ENCODE data around the gene UBE2E1.

UBE2E1 gene

GRCh38 chr3:23796518-23796917, 9.2 kb upstream of the UBE2E1 start:
- DNase-seq = no peak

- no peak for DNase-seq
Observed at GRCh38 chr3:23797491-23797890, 8.3 kb upstream of the UBE2E1 start.

- no peak for DNase-seq
Observed at GRCh38 chr3:23798456-23798855, 7.3 kb upstream of the UBE2E1 start.

DNA sequence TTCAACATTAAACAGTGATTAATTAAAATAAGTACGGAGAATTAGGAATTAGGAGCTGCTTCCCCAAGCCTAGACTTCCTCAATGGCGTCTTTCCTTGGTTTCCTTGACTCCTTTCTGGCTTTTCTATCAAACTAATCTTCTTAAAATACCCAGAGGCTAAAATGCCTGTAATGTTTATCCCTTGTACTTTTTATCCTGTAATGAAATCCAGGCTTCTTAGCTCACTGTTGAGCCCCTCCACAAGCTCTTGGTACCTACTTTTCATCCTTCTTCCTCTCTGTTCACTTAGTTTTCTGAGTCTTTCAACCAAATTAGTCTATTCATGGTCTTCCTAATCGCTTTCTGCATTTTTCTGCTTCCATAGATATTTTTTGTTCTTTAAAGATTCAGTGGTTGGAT, 6.9 kb upstream of the UBE2E1 start:
- no peak for DNase-seq

GRCh38 chr3:23800731-23801130, 5.0 kb upstream of the UBE2E1 start:
- peak; percentile 30 for DNase-seq

DNA sequence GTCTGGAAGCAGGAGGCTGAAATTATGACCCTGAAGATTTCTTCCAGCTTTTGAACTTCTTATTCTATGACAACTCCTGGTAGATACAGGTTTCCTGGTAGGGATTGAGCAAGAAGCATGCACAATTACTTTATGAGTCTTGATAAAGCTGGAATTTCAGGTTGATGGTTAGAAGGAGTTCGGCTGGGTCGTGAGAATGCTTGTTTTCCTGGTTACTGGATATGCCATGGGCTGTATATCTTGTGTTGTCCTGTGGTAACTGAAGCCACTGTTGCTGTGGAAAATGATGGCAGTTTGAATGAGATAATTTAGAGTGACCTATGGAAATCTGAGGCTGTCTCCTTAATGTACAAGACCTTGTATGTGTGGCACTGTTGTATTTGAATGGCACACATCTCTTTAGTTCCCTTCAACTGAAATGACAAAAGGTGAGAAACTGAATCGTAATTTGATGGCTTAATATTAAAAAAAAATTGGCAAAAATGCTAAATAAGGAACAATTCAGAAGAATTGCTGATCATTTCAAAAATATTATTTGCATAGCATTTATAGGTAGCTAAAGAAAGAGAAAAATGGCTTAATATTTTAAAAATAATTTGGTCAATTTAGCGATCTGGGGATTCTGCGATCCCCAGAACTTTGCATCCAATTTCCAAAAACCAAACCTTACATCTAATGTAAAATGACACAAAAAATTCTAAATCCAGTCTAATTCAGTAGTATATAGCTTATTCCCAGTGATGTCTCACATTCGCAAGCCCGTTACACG, 1.1 kb upstream of the UBE2E1 start:
- DNase-seq = no peak

DNA sequence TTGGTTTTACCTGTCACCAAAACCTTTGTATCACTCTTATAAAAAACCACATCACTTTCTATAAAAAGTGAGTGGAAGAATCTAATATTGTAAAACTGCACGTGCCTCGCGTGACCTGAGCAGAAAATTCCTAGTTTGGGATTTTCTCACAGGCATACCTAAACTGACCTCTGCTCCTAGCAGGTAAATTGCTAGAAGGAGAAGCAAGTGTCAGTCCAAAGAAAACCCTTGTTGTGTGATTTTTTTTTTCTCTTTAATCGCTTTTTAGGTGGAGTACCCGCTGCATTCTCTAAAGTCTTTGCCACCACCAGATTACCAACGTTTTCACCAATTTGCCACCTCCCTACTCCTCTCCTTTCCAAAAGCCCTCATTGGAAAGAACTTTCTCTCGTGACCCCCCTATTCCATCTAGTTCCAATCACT, 534 bp upstream of the UBE2E1 start:
- no peak for DNase-seq

DNA sequence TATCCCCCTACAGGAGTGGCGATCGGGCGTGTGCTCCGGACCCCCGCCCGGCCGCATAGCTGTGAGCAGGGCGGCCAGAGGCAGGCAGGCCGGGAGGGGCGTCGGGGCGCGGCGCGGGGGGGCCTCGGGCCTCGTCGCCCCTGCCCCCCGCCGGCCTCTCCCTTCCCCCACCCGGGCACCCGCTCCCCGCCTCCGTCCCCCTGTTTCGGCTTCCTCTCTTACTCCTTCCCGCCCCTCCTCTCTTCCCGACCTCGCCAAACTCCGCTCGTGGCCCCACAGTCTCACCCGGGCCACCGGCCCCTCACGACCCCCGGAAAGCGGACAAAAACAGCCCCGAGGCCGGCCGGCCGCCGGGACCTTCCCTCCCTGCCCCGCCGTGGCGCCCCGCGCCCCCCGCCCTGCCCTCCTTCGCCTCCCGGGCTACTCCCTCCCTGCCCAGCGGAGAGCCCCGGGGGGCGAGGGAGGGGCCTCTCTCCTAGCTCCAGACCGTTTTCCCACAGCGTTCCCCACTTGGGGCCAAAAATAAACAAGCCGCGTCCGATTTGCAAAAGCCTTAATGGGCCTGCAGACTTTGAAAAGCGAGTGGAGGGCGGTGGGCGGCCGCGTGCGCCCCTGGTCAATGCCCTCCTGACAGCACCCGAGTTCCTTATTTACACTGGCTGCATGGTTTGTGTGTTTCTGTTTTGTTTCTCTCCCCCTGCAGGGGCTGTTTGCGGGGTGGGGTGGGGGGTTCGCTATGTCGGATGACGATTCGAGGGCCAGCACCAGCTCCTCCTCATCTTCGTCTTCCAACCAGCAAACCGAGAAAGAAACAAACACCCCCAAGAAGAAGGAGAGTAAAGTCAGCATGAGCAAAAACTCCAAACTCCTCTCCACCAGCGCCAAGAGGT, 1.0 kb downstream of the UBE2E1 start:
- peak; percentile 31 for DNase-seq

DNA sequence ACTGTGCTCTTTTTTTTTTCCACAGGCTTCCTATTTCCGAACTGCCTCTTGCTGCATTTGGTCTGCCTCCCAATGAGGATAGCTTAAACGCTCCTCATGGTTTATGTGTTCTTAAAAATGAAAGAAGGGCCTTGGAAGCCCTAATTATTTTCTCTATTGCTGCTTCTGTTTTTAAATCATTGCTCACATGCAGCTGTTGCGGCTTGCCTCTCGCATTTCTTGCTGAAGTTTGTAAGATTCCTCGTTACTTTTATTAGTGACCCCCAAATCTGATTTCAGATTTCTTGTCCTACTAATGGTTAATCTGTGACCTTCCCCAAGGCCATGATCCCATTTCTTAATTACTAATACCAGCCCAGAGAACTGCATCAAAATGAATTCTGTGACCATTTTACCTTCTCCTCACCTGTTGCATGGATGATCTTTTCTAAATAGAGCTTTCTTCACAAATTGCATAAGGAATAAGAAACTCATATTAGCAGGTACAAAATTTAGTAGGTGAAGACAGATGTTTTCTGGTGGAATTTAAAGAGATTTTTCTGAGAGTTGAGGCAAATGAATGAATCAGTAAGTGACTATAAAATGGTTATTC, 1.8 kb downstream of the UBE2E1 start:
- DNase-seq = no peak

DNA sequence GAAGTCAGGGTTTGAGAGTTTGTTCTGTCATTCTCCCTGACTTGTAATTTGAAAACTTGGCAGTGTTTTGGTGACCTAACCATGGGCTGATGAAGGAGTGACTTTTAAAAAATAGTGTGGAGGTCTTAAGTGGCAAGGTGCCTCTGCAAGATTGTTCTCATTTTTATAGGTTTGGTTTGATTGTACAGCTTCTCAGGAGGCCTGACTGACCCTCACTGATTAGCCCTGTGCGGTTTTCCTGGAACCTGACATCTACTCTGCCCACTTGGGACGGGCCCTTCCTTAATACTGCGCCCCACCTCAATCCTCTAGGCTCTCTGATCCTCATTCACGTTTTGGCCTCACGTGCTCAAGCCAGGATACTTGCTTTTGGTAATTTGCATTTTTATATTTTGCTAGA, 2.8 kb downstream of the UBE2E1 start:
- no peak for DNase-seq

DNA sequence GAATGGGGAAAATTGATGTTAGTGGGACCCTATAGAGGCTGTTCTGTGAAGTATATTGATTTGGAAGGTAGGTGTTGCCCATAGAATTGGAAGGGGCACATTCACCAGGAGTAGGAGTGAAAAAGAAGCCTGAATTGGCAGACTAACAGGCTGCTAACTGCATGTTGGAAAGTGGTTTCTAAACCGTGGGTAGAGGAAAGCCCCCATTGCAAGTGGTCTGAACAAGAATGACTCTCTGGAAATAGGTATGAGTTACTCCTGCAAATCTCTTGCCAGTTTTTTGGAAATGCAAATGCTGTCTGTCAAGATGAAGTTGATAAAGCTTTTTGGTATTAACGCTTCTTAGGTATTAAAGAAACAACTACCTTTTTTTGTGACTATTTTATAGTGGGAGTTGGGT, 3.5 kb downstream of the UBE2E1 start:
- DNase-seq = no peak

GRCh38 chr3:23809840-23810342, 4.1 kb downstream of the UBE2E1 start:
- DNase-seq = no peak

DNA sequence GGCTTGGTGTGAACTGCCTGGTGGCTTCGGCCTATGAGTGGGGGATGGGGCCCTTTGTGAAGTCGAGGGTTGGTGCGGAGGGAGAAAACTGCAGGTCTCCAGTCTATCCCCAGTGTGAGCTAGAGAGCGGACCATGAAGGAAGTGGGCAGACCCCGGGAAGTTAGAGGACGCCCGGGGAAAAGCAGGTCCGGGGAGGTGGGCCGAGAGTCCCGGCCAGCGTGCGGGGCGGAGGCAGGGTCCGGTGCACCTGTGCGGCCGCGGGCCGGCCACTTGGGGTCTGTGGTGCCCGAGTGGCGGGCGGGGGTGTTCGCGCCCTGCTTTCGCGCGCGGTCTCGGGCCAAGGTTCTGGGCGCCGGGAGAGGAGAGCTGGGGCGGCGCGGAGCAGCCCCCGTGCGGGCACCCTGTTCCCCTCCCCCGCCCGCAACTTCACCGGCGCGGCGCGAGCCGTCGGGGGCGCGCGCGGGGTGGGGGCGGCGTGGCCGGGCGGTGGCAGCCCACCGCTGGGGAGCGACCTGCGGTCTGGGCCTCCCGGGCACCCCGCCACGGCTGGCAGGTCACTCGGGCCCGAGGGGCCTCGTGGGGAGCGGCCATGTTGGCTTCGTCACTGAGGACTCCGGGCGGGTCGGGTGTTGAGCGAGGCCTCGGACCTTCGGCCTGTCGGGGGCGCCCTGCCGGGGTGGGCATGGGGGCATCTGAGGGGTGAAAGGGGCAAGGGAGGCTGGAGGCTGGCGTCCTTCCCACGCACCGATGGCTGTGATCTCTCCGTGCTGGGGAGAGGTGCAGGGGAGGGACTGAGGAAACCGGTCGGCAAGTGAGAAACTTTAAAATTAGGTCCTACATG, 4.8 kb downstream of the UBE2E1 start:
- DNase-seq = peak; percentile 20

- DNase-seq = no peak
Observed at GRCh38 chr3:23811185-23811527, 5.4 kb downstream of the UBE2E1 start.

DNA sequence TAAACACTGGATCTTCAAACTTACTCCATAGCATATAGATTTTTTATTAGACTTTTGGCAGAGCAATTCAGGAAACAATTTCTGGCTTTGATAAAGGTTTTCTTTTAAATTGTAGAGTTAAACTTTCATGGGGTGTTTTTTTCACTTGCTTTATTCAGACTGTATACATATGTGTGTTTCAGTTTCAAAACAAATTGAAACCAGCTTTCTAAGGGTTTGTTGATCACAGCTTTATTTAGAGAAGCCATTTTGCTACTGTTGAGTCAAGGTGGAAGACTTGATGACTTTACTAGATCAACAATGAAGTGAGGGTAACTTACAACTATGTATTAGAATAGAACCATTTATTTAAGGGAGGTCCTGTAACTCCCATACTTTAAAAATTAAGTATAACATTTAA, 6.2 kb downstream of the UBE2E1 start:
- DNase-seq = no peak

DNA sequence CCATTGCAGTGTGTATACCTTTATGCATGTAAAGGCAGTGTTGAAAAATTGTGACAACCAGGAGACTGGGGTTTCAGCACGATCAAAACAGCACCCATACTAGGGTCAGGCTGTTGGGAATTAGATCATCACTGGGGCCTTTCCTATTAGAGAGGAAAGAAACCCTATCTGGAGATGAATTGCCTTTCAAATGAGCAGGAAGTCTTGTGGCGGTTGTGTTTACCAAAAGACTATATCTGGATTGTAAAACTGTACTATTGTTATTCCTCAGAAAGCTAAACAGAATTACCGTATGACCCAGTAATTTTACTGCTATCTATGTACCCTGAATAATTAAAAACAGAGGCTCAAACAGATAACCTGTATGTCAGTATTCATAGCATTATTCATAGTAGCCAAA, 10.1 kb downstream of the UBE2E1 start:
- no peak for DNase-seq

DNA sequence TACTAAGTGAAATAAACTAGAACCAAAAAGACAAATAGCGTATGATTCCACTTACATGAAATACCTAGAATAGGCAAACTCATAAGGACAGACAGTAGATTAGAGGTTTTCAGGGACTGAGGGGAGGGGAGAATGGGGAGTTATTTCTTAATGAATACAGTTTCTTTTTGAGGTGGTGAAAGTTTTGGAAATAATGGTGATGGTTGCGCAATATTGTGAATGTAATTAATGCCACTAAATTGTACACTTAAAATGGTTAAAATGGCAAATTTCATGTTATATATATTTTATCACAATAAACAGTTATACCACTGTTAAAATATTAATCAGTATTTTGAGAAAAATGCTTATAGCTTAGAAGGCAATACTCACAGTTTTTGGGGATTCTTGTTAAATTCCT, 11.0 kb downstream of the UBE2E1 start:
- no peak for DNase-seq

DNA sequence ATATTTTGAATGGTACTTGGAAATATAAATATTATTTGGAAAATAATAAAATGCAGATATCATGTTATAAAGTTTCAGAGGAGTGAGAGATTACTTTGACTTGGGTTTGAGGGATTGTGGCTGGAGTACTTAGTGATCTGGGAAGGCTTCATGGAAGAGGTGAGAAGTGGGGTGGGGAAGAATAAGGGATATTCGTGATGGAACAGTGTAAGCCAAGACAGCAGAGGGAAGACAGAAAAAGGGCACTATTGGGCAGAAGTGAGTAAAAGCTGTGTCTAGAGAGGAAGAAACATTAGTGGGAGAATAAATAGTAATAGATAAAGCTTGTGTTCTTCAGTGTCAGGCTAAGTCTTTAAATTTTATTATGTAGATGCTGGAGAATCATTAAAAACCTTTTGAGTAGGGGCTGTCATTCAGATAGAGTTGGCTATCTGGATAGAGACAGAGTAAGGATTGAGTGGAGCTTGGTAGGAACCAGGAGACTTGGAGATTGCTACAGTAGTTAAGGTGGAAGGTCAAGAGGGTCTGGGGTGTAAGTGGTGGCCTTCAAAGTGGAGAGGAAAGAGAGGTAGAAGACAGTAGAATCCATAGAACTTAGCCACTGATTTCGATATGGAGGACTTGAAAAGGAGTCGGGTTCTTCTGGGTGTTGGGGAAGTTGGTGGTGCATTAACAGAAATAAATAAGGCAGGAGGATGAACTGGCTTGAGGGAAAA, 11.9 kb downstream of the UBE2E1 start:
- DNase-seq = no peak

DNA sequence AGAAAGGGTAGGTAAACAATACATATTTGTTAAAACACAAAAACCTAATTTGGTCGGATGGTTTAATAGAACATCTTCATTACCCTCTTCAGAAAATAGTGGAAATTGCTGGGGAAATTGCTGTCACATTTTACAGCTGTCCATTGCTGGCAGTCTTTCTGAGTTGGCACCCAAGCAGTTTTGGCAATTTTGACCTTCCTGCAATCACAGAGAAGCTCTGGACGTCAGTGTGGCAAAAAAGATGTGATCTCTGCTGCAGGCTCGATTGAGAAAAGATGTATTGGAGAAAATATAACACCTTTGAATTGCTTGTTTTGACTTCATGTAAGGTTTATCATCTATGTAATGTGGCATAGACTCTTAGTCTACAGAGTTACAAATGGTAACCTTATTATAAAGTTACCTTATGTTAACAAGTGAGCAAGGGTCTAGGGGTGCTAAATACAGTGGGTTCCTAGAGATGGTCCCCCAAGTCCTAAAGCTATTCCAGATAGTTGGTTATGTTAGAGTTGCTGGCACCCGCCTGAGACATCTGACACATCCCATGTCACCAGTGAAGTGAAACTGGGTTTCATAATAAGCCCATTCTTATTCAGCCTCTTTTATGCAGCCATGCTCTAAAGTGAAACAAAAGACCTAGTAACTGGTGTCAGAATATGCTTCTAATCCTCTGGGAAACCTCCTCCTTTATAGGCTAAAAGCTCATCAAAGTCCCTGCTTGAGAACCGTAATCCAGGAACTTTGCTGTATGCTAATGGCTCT, 14.0 kb downstream of the UBE2E1 start:
- no peak for DNase-seq

DNA sequence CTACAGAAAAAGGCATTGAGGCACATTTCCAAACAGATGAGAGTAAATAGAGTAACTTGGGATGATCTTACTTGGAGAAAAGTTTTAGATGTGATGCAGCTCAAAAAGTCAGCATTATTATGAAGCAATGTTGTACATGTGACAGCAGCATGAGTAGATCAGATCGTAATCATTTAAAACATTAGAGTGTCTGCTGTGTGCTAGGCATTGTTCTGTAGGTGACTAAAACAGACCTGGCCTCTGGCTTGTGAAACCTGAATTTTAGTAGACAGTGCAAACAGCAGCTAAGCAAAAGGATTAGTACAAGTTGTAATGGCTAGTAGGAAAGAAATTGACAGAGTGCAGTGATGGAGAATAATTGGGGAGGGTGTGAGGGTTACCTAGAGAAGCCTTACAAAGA, 15.1 kb downstream of the UBE2E1 start:
- no peak for DNase-seq

GRCh38 chr3:23821858-23822257, 16.1 kb downstream of the UBE2E1 start:
- no peak for DNase-seq
